HG03521 (cell line): ENCODE data around the gene RPTOR.

ENCODE experiments used
- ATAC-seq: cut with Tn5 transposase; IDR thresholded peaks from one replicate; pipeline ENCODE4 v1.9.1; 2021; ENCODE audit warnings: mild to moderate bottlenecking, moderate library complexity; ENCODE audit not compliant: unreplicated experiment

Gene RPTOR

DNA sequence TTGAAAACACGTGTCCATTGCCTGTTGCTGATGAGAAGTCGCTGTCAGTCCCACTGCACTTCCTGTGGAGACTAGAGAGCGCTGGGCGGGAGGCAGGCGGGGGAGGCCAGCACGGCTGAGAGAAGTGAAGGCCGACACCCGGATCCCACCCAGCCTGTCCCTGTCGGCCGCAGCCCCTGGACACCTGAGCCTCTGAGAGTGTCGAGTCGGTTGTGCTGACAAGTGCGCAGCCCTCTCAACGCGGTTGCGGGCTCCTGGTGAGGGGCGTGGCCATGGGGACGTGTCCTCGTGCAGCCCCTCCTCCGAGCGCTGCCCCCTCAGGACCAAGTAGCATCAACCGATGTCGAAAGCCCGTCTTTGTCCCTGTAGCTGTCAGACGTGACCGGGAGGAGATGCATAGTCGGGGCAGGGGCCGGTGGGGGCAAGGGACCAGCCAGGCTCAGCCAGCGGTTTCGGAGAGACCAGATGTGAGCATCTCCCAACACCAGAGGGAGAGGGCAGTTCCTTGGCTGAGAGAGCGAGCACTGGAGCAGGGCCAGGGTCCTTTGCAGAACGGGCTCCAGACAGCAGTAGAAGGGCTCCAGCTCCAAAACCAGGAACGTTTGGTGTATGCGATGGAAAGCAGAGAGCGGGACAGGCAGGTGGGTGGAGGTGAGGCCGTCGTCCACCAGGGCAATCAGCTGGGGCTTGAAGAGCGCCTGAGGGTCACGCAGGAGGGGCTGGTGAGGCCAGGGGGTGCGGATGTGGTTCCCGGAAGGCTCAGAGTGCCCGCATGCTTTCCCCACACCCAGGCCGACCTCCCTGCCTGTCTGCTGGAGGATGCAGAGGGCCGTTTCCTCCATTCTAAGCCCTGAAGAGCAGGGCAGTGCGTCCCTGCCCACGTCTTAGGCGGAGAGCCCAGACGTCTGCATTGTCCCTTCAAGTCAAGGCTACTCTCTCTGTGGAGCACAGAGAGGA, 403.7 kb downstream of the RPTOR start:
- no peak for ATAC-seq

DNA sequence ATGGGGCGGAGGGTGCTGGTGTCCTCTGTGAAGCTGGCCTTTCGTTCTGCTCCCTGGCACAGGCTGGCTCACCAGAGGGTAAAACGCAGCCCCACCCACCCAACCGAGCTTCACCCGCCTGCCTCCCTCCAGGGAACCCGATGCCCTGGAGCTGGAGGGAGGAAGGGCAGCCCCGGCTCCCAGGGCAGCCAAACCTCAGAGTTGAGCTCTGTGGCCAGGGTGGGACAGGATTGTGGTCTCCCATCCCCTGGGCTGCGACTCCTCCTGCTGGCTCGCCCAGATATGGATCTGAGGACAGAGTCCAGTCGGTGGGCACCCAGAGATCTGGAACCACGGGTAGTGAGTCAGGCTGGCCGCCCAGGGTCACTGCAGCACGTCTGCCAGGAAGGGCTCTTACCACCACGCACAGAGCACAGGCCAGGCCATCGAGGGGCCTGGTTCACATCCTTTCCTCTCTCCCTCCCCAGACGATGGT, 404.4 kb downstream of the RPTOR start:
- ATAC-seq = no peak

DNA sequence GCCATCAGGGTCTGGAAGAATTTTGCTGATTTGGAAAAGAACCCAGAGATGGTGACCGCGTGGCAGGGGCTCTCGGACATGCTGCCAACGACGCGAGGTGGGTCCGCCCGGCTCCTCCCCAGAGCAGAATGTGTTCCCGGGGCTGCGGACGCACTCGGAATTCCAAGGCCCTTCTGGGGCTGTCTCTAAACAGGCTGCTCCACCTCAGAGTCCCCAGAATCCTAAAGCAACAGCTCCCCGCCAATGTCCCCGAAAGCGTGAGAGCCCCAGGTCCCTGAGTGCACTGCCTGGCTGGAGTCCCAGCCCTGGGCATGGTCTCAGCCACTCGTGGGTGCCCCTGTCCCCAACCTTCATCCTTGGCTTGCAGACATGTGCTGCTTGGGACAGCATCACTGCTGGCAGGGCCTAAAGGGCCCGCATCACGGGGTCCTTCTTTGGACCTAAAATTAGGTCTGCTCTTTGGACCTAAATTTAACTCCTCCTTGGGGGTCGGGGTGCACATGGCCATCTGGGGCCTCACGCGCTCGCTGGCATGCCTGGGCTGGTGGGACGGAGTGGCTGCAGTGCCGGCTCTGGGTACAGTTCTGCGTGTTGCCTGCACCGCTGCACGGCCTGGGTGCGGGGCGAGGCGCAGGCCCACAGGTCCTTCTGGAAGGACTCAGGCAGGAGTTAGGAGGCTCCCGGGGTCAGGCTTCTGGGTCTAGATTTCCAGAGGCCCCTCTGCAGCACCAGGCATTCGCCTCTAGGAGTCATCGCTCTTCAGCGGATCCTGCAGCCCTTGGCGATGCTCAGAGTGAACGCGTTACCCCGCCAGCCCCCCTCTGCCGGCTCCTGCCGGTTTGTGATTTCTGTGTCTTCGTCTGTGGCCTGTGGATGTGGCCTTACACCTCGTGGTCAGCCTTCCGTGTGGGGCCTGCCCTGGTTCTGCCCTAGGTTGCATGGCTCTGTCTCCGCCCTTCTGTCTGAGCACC, 405.1 kb downstream of the RPTOR start:
- ATAC-seq = no peak

DNA sequence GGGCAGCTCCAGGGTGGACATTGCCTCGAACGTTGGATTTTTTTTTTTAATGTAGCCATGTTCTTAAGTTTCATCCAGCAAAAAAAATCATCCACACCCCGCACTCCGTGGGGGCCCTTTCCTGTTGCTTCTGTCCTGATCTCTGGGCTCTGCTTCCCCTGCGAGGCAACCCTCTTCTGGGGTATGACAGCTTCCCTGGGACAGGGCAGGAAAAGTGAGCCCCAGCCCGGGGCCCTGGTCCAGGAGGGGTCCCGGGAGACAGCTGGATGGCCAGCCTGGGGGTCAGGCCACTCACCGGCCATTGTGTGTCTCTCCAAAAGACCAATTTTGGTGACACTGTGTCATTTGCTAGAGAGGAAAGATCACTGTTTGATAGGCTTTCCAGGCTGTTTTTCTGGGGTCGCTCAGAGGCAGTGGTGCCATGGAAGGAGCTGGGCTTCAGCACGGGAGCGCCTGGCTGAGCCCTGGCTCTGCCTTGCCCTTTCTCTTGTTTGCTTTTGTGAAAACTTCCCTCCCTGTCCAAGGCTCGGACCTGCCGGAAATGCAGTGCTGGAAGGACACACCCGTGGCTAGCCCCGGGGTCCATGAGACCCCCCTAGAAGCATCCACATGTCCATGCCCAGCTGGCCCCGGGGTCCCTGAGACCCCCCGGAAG, 406.0 kb downstream of the RPTOR start:
- no peak for ATAC-seq

DNA sequence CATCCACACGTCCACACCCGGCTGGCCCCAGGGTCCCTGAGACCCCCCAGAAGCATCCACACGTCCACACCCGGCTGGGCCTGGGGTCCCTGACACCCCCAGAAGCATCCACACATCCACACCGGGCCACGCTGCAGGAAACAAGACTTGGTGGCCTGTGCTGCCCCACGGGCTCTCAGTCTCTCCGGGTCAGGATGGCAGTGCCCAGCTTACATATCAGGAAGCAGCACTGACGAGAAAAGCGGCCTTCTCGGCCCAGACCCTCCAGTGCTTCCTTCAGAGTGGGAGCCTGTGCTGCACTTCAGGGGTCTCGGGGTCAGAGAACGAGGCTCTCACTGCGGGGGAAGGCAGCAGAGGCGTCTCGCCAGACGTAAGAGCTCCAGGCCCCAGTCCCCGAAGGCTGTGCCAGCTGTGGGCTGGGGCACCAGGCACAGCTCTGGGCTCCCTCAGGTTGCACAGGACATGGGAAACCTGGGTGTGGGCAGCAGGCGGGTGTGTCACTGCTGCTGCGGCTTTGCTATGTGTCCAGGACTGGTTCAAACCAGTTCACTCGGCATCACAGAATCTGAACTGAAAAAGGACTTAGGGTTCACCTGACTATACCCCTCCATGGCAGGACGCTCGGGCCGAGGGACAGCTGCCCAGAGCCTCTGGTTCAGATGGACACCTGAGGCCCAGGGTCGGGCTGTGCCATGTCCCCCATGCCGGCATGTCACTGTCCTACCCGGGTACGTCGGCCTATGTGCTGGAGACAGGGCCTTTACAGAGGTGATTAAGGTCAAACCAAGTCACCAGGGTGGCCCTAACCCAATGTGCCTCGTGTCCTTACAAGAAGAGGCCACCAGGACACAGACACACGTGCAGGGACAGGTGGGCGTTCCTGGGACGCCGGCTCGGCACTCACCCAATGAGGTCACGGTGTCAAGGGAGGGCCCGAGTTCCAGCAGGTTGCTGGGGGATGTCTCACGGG, 406.8 kb downstream of the RPTOR start:
- ATAC-seq = no peak

DNA sequence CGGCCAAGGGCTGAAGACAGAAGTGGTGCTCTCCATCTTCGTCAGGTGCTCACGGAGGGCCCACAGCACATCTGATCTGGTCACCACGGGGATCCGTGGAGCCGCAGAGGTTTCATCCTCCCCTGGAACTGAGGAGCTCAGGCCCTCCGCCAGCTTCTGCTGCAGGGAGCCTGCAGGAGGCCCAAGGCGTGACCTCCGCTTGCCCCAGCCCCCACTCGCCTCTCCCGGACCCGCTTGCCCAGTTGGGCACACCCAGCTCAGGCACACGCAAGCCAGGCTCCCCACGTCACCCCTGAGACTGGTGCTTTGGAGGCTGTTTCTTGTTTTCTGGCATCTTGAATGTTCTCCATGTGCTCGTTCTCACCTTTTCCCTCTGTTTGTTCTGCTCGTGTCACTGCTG, 407.7 kb downstream of the RPTOR start:
- no peak for ATAC-seq

DNA sequence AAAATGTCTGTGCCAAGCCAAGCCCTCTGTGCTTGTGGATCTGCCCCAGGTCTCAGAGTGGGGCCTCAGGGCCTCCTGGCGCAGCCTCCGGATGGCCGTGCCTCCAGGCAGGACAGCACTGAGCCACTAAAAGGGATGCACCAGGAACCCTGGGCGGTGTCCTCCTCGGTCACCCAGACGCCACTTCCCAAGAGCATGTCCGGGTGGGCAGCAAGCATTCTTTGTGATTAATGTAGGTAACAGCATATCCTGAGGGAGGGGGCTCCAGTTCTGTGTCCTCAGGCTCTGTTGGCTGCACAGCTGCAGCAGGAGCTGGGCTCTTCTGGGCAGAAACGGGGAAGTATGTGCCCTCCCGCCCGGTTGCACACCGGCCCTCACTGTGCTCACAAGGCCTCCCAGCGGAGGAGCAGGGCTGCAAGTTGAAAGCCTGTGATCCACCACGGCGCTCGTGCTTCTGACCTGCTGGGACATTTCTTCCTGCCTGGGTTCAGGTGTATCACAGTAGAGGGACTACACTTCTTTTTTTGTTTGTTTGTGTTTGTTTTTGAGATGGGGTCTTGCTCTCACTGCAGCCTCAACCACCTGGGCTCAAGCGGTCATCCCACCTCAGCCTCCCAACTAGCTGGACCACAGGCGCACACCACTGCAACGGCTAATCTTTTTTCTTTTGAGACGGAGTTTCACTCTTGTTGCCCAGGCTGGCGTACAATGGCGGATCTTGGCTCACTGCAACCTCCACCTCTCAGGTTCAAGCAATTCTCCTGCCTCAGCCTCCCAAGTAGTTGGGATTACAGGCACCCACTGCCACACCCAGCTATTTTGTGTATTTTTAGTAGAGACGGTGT, 409.1 kb downstream of the RPTOR start:
- no peak for ATAC-seq

DNA sequence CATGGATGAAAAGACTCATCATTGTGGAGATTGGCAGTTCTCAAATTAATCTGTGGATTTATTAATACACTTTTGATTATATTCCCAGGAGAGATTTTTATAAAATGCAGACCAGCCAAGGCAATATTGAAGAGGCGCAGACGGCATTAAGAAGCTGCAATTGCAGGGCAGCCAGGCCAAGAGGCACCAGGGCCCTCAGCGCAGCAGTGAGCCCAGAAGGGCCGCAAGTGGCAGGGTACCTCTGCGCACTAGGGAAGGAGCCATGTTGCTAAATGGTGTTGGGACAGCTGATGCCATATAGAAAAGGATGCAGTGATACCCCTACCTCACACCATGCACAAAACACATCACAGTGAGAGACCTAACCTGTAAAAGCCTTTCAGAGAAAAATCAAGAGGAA, 410.4 kb downstream of the RPTOR start:
- ATAC-seq = no peak

DNA sequence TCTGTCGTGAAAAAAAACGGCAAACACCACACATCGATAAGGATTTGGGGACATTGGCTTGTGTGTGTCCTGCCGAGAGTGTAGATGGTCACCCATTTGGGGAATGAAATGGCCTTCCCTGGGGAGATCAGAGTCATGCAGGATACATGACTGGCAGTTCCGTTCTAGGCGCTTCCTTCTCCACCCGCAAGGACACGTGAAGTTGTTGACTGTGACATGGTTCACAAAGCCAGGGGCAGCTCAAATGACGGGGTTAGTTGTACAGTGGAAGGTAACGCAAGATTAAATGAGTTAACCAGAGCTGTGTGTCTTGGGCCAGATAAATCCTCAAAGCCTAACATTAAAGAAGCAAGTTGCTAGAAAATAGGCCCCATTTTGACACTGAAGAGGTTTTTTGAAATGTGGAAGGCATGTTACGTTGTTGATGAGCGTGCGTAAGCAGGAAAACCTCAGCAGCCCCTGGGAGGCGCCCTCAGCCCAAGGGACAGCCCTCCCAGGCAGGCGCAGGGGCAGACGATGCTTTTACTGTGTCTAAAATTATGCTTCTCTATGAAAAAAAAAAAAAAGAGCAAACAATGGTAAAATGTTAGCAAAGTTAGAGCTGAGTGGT, 411.1 kb downstream of the RPTOR start:
- no peak for ATAC-seq

DNA sequence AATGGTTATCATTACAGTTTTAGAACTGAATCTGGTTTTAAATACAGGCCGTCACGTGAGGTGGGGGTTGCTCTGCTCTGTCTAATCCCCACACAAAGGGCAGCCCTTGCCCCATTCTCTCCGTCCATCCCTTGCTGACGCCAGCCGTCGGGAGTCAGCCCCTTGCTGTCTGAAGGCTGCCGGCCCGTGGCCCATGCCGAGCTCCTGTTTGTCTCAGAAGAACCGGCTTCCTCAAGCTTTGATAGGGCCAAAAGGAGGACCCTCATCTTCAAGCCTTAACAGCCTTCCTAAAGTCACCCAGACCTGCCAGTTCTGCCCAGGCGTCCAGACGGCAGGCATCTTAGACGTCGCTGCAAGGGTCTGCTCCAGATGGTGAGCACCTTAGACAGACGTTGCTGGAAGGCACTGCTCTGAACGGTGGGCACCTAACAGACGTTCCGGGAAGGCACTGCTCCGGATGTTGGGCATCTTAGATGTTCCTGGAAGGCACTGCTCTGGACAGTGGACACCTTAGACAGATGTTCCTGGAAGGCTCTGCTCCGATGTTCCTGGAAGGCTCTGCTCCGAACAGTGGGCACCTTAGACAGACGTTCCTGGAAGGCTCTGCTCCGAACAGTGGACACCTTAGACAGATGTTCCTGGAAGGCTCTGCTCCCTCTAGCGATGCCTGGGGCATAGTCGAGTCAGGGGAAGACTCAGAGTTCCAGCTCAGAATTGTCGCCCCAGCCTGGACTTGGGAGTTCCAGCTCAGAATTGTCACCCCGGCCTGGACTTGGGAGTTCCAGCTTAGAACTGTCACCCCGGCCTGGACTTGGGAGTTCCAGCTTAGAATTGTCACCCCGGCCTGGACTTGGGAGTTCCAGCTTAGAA, 411.9 kb downstream of the RPTOR start:
- ATAC-seq = no peak

DNA sequence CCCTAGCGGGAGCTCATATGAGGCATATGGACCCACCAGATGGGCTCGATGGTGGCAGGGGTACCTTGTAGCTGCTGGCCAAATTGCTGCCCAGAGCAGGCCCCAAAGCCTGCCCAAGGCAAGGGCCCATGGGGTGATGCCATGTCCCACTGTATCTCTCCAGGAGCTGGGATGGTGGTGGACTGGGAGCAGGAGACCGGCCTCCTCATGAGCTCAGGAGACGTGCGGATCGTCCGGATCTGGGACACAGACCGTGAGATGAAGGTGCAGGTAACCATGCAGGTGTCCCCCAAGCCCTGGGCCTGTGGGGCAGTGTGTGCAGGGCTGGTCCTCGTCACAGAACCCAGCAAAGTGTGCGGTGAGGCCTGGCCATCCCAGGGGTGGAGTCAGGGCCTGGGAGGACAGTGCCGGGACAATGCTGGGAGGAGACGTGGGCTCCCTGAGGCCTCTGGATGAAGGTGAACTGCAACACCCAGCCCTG, 412.9 kb downstream of the RPTOR start:
- ATAC-seq = no peak

DNA sequence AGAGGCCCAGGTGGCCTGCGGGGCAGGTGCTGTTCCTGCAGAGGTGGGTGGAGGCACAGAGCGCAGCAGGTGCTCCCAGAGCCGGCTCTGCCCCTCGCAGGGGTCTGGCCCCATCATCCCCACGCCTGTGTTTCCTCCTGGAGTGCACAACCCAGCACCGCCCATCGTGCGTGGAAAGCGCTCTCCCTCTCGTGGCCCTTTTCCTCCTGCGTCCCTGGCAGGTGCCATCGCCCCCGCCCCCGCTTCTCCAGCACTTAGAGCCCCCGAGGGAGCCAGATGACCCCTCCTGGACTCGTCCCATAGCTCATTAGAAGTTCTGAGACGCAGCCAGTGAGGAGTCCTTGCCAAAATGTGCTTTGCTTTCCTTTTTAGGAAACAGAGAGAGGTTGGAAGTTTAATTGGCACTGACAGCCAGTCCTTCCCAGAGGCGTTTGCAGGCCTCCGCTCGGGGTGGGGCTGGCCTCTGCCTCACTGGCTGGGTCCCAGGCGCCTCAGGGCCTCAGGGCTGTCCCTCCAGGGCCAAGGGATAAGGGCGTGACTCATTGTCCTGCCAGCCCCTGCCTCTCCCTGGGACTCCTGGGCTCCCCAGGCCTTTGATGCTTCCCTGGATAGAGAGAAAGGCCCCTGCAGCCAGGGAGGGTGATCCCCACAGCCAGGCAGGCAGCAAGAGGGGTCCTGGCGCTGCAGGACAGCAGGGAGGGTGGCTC, 414.8 kb downstream of the RPTOR start:
- no peak for ATAC-seq

DNA sequence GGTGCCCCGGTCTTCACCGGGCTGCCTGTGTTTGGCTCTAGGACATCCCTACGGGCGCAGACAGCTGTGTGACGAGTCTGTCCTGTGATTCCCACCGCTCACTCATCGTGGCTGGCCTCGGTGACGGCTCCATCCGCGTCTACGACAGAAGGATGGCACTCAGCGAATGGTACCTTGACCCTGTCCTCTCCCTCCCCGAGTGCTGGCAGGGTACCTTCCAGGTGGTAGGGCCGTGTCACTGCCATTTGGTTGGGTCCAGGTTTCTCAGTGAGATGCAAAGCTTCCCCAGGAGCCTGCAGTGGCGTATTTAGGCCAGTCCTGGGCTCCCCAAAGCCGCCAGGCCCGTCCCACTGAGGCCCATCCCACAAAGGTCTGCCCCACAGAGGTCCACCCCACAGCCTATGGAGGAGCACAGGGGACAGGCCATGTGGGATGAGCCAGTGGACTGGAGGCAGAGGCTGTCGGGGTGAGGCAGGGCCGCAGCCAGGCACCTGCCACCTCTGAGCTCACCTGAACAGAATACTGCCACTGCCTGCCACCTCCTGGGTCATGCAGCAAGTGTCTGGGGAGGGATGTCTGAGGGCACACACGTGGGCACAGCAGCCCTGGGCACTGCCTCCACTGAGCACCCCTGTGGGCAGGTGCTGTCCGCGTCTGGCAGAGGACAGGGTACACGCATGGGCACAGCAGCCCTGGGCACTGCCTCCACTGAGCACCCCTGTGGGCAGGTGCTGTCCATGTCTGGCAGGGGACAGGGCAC, 415.6 kb downstream of the RPTOR start:
- no peak for ATAC-seq

DNA sequence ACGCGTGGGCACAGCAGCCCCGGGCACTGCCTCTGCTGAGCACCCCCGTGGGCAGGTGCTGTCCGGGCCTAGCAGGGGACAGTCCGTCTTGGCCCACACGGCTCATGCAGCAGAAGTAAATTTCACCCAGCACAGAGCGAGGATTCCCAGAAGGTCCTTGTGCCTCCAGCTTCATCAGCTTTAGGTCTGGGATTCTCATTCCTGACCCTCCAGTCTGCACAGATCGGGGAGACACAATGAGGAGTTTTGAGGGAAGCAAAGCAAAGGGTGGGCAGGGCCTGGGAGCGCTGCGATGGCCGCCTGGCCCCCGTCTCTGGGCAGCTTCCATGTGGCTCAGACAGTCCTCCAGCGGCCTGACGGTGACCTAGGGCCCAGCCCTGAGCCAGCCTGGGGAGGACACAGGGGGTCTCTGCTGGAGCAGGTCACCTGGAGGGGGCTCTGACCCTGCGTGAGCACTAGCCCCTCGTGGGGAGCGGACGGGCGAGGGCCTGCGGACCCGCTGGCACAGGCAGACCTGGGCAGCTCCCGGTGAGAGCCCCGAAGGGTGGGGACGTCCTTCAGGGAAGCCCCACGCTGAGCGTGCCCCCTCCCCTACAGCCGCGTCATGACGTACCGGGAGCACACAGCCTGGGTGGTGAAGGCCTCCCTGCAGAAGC, 416.3 kb downstream of the RPTOR start:
- no peak for ATAC-seq

DNA sequence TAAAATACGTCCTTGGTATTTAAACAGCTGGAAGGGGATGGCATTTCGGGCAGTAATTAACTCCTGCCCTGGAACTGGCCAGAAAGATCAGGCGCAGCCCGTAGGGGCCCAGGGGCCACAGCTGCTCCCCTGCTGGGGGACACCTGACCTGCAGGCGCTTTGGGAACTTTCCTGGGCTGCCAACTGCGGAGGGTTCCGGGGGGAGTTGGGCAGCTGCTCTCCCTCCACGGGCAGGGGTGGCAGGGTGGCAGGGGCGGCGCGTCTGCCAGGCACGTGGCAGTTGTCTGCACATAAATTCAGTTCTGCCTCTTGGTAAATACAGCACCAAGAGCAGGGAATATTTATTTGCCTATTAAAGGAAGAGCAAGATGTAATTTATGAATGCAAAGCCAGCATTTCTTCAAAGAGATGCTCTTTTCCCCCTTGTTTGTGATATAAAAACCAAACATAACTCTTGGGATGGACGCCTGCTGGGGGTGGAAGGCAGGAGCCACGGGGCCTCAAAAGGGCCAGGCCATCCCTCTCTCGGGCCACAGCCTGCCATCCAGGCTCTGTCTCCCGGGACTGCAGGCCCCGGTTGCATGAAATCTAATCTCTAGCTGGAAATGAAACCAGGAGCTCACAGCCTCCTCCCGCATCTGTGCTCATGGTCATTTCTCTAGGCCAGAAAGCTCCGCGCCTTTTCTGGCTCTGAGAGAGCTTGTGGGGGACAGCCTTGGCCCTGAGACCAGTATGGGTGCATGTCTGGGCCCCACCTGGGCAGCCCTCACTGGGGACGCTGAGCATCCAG, 417.1 kb downstream of the RPTOR start:
- ATAC-seq = no peak
